ENCODE data around the gene TPSG1.
"Not testable (repeated sequence)": the region's sequence is repeated elsewhere in the genome, so short reads cannot be mapped to it uniquely, and the experiment has no call there.

TPSG1 gene

GRCh38 chr16:1230084-1230470 is 5.0 kb upstream of the TPSG1 start, which contains the start of gene TPSB2:
Gene TPSB2, minus strand, starts transcription at chr16:1230184. Its CDS starts 233 bp downstream, at chr16:1229951.
- FAIRE-seq: not testable (repeated sequence)

- FAIRE-seq: not testable (repeated sequence)
Measured at GRCh38 chr16:1229476-1229875, 4.4 kb upstream of the TPSG1 start.

- FAIRE-seq: not testable (repeated sequence)
Measured at GRCh38 chr16:1228227-1228626, 3.2 kb upstream of the TPSG1 start.

- not testable (repeated sequence) for FAIRE-seq
Measured at GRCh38 chr16:1226692-1227091, 1.6 kb upstream of the TPSG1 start.

GRCh38 chr16:1225728-1226311 is 752 bp upstream of the TPSG1 start:
- FAIRE-seq: not testable (repeated sequence)

- no peak for FAIRE-seq
Measured at GRCh38 chr16:1224558-1224957, 510 bp downstream of the TPSG1 start.

- no peak for FAIRE-seq
Measured at GRCh38 chr16:1223355-1224214, 1.5 kb downstream of the TPSG1 start.

GRCh38 chr16:1222553-1223354 is 2.3 kb downstream of the TPSG1 start:
- FAIRE-seq: no peak

GRCh38 chr16:1221628-1222552 is 3.2 kb downstream of the TPSG1 start:
- no peak for FAIRE-seq

- no peak for FAIRE-seq
Measured at GRCh38 chr16:1220841-1221627, 4.0 kb downstream of the TPSG1 start.

GRCh38 chr16:1220098-1220728 is 4.9 kb downstream of the TPSG1 start:
- no peak for FAIRE-seq

- no peak for FAIRE-seq
Measured at GRCh38 chr16:1218930-1219611, 6.0 kb downstream of the TPSG1 start.

- no peak for FAIRE-seq
Measured at GRCh38 chr16:1218061-1218929, 6.8 kb downstream of the TPSG1 start.

GRCh38 chr16:1217526-1217925 is 7.5 kb downstream of the TPSG1 start:
- FAIRE-seq: no peak

- FAIRE-seq: no peak
Measured at GRCh38 chr16:1216681-1217400, 8.2 kb downstream of the TPSG1 start.

GRCh38 chr16:1216296-1216619 is 8.8 kb downstream of the TPSG1 start:
- no peak for FAIRE-seq

GRCh38 chr16:1215574-1216295 is 9.3 kb downstream of the TPSG1 start:
- FAIRE-seq: no peak

- no peak for FAIRE-seq
Measured at GRCh38 chr16:1214719-1215118, 10.3 kb downstream of the TPSG1 start.

All from colon (tissue), 2 donors.